GM21786 (cell line): ENCODE results near the gene C19orf18.
A peak's percentile ranks its signal among the peaks of the same experiment; 100 is the strongest.
"Not testable (repeated sequence)": the region's sequence is repeated elsewhere in the genome, so short reads cannot be mapped to it uniquely, and the experiment has no call there.

Experiments
- ATAC-seq: cut with Tn5 transposase; IDR thresholded peaks from one replicate; pipeline ENCODE4 v1.9.1; 2021; ENCODE audit not compliant: unreplicated experiment

C19orf18 gene

GRCh38 chr19:57974434-57974833 lies at the start of gene C19orf18:
Gene C19orf18 (minus strand): TSS chr19:57974534. CDS start chr19:57974432, 102 bp downstream.
- no peak for ATAC-seq

DNA sequence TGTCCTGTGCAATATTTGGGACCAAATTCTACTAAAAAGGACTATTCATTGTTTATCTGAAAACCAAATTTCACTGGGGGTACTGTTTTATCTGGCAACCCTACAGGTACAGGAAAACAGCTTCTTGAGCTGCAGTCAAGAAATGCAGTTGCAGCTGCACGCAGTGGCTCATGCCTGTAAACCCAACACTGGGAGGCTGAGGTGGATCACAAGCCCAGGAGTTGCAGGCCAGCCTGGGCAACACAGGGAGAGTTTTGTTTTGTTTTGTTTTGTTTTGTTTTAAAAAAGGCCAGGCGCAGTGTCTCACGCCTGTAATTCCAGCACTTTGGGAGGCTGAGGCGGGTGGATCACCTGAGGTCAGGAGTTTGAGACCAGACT lies 47.9 kb upstream of the C19orf18 start:
- no peak for ATAC-seq

DNA sequence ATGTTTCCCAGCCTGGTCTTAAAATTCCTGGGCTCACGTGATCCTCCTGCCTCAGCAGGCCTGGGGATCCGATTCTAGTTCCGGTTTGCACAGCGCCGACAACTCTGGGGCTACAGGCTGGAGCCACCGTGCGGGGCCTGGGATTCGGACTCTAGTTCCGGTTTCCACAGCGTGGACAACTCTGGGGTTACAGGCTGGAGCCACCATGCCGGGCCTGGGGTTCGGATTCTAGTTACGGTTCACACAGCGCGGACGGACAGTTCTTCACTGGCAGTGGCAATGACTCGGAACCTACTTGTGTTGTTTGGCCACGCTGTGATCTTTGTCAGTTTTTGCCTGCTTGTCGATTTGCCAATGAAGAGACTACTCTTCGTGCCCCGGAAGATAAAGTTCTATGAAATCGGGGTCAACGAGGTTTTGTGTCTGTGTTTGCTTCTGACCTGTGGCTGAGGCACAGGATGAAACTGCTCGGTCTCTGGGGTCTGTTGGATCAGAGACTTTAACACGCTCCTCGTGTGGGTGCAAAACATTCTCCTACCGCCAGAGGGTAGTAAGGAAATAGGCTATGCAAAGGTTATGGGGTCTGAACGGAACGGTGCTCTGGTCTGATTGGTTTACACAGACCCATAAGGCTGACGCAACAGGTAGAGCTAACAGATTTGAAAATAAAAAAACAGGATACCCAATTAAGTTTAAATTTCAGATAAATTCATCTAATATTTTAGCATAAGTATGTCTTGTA lies 47.4 kb upstream of the C19orf18 start:
- no peak for ATAC-seq

- ATAC-seq = no peak
Observed at GRCh38 chr19:58020129-58020528, 45.8 kb upstream of the C19orf18 start.

- ATAC-seq = no peak
Observed at GRCh38 chr19:58014141-58014540, 39.8 kb upstream of the C19orf18 start.

DNA sequence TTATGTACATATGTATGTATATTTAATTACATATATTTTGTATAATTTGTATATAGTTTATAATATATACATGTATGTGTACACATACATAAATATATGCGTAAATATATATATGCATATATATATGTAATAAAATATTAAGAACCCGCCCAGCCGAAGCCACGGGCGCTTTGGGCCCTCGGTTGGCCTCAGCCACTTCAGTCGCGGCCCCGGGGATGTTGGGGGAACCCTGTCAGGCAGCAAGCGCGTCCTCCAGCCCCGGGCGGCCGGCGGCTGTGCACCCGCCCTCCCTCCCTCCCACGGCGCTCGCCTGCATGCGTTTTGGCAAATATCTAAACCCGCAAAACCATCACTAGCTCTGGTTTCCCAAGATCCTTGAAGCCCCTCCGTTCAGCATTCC lies 36.2 kb upstream of the C19orf18 start:
- ATAC-seq = no peak

GRCh38 chr19:58009666-58010301 lies 35.5 kb upstream of the C19orf18 start:
- ATAC-seq = no peak

DNA sequence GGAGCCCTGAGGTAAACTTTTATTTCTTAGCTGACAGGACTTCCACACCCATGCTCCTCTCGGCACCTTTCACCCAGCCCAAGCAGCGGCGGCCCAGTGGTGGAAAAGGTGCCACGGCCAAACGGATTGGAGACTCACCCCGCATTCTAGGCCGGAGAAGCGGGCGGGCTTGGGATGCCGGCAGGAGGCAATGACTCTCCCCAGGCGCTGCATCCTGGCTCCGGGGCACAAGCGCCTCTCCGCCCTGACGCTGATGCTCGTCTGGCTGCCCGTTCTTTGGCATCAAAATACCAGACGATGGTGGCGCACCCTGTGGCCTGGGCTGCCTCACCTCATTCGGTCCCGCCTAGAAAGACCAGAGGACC lies 34.9 kb upstream of the C19orf18 start:
- no peak for ATAC-seq

DNA sequence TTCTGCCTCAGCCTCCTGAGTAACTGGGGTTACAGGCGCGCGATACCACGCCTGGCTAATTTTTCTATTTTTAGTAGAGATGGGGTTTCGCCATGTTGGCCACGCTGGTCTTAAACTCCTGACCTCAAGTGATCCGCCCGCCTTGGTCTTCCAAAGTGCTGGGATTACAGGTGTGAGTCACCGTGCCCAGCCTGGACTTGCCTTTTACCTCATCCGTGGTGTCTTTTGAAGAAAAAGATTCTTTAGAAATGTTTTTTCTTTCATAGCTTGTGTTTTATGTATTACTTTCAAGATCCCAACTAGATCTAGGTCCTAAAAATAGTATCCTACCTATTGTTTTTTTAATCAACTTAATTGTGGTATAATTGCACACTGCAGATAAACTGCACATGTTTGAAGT lies 34.5 kb upstream of the C19orf18 start:
- not testable (repeated sequence) for ATAC-seq

GRCh38 chr19:58007285-58007684 lies 33.0 kb upstream of the C19orf18 start:
- no peak for ATAC-seq

DNA sequence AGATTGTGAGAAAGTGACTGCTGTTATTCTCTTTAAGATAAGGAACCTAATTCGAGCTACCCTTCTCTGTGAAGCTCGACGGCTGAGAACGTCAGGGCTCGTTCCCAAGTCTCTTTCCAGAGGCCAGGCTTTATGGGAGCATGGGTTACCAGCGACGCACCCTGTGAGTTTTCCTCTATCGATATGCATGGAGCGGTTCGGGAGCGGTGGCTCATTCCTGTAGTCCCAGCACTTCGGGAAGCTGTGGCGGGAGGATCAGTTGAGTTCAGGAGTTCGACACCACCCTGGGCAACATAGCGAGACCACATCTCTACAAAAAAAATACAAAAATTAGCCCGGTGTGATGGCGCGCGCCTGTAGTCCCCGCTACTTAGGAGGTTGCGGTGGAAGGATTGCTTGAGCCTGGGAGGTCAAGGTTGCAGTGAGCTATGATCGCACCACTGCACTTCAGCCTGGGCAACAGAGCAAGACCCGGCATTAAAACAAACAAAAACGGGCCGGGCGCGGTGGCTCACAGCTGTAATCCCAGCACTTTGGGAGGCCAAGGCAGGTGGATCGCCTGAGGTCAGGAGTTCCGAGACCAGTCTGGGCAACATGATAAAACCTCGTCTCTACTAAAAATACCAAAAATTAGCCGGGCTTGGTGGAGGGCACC lies 29.0 kb upstream of the C19orf18 start:
- no peak for ATAC-seq

GRCh38 chr19:58002384-58003173 lies 28.2 kb upstream of the C19orf18 start, which contains the start of gene ZNF606:
Gene ZNF606 (minus strand): TSS chr19:58002820. CDS start chr19:58001319, 1,501 bp downstream.
- ATAC-seq = peak; percentile 93

GRCh38 chr19:58001895-58002369 lies 27.6 kb upstream of the C19orf18 start:
- ATAC-seq = peak; percentile 10

DNA sequence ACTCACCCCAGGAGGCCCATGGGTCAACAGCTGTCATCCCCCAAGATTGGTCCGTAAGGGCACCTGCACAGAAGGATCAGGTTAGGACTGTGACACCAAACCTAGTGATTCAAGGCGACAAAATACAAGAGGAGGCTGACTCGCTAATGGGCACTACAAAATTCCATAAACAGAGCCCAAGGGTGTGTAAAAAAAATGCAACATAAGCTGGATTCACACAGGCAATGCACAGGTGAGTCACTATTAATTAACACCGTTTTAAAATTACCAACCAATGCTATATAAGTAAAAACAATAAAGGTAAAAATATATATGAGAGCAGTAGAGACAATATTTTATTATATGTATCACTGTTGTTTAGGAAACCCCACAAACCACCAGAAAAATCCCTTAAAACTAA lies 26.3 kb upstream of the C19orf18 start:
- no peak for ATAC-seq

DNA sequence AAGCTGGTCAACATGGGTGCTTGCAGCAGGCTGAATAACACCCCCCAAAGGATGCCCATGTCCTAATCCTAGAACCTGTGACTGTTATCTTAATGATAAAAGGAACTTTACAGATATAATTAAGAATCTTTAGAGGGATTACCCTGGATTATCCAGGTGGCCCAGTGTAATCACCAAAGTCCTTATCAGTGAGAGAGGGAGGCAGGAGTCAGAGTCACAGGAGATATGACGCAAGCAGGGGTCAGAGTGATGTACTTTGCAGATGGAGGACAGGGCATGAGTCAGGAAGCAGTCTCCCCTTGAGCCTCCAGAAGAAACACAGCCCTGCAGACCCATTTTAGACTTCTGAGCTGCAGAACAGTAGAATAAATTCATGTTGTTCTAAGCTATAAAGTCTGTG lies 18.5 kb upstream of the C19orf18 start:
- no peak for ATAC-seq

GRCh38 chr19:57978586-57979289 lies 4.4 kb upstream of the C19orf18 start:
- ATAC-seq = no peak

- ATAC-seq = no peak
Observed at GRCh38 chr19:57964761-57965160, 9.6 kb downstream of the C19orf18 start.

DNA sequence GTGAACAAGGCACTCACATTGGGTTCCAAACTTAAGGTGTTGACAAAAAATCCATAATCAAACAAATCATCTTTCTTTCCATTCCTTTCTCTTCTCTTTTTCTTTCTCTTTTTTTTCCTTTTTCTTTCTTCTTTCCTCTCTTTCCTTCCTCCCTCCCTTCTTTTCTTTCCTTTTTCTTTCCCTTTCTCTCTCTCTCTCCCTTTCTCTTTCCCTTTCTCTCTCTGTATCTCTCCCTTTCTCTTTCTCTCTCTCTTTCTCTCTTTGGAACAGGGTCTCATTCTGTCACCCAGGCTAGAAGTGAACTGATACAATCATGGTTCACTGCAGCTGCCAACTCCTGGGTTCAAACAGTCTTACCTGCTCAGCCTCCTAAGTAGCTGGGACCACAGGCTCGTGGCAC lies 12.5 kb downstream of the C19orf18 start:
- no peak for ATAC-seq

GRCh38 chr19:57954996-57955395 lies 19.3 kb downstream of the C19orf18 start:
- ATAC-seq = no peak

DNA sequence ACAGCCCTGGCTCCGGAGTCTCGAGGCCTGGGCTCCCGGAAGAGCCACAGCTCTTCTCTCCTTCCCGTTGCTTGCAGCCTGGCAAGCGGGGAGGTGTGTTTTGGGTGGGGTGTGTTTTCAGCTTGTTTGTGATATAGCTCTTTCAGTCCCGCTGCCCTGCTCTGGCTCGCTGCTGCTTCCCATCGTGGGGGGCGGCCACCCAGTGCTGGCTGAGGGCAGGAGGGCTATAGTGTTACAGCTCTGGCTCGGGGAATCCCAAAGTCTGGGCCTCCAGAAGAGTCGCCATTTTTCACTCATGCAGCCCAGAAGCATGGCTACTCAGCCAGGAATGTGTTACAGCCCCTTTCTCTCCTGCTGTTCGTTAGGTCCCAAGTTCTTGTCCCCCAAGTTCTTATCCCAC lies 24.6 kb downstream of the C19orf18 start:
- ATAC-seq = no peak

DNA sequence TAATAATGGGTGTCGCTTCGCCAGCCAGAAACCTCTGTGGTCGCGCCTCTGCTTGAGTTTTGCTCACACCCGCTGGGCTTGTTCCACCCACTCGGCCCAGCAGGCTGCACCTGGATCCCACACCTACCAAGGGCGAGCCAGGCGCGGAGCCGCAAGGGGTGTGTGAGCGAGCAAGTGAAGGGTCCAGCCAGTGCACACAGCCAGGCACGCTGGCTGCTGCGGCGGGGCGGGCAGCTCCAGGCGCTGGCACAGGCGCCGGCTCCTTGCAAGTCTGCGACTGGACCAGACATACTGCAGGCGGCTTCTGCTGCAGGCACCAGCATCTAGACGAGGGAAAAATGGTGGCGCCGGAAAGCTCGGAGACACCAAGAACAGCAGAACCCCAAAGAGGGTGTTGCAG lies 25.0 kb downstream of the C19orf18 start:
- no peak for ATAC-seq
